ENCODE measurements around the gene OR56A5. TPM values are rescaled to one million over a fixed set of nuclear protein-coding genes. Genes with fewer than 3 reads are reported as not detected.
"Not testable (repeated sequence)": the region's sequence is repeated elsewhere in the genome, so short reads cannot be mapped to it uniquely, and the experiment has no call there.

The OR56A5 gene, protein sequence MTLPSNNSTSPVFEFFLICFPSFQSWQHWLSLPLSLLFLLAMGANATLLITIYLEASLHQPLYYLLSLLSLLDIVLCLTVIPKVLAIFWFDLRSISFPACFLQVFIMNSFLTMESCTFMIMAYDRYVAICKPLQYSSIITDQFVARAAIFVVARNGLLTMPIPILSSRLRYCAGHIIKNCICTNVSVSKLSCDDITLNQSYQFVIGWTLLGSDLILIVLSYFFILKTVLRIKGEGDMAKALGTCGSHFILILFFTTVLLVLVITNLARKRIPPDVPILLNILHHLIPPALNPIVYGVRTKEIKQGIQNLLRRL
- not detected in 2 replicates for total RNA-seq (2014; rRNA removed; shearing (Covaris generic))

DNA sequence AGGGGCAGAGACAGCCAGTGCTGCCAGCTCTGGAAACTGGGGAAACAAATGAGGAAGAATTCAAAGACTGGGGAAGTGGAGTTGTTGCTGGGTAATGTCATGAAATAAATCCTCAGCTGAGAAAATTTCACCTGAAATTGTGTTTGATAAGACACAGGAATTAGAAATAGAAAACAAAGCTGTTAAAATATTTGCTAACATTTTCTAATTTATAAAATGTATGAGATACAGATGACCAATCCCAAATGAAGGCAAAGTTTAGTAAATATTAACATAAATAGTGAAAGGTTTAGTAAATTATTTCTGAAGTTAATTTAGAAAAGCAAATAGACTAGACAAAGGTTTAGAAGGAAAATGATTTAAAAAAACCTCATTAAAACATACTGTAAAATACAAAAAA lies at the start of gene OR56A5:
OR56A5 (minus strand) TSS at position 101 of the 400 bp plus-strand sequence; CDS start at position 101, 0 bp downstream.
- no peak for DNase-seq (ENCODE audit: low read depth)

DNA sequence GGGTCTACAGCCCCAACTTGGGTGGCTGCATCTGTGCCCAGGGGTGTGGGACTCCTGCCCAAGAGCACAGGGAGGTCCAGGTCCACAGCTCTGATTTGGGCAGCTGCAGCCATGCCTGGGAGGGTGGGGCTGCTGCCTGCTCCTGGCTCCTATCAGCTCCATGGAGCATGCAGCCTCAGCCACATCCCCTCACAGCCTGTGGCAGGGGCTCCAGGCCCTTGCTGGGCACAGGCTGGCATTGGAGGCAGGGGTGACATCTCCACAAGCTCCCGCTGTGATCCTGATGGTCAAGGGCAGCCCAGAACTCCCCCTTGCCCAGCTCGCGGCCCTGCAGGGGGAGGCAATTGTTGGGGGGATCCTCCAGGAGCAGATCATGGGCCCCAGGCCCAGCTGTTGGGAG lies 44.7 kb upstream of the OR56A5 start:
- no peak for DNase-seq (ENCODE audit: low read depth)

DNA sequence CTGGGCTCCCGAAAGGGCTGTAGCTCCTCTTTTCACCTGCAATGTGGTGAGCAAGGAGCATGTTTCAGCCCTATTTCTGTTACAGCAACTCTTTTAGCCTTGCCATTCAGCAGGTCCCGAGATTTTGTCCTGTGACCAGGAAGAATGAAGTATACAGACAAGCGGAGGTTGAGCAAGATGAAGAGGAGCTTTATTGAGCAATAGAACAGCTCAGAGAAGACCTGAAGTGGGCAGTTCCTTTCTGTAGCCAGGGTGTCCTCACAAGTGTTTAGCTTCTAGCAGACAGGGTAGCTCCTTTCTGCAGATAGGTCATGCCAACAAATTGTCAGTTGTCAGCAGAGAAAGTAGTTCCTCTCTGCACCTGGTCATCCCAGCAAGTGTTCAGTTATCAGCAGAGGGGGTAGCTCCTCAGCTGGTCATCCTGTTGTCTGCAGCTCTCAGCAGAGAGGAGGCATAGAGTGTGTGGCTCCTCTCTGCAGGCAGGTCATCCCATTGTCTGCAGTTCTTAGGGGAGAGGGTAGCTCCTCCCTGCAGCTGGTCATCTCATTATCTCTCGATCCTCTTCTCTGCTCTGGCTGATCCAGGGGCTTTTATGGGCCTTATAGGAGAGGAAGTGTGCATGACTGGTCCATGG lies 43.9 kb upstream of the OR56A5 start:
- DNase-seq (ENCODE audit: low read depth), result no peak

DNA sequence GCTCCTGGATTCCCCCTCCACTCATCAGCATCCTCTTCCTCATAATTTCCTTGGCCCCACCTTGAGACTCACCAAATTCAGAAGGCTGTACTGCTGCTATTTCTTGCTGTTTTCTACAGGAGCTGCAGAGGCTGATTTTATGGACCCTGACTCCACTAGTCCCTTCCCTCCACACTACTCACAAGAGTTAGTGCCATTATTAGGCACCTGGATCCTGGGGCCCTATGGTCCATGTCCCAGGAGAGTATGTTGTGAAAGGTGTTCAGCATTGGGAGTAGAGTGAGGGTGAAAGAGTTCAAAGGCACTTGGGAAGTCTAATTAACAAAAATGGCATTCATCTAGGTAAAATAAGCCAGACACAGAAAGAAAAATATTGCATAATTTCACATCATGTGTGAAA lies 38.6 kb upstream of the OR56A5 start, which contains the start of gene OR56A4:
OR56A4 (minus strand) TSS at position 101 of the 400 bp plus-strand sequence. CDS start 3,954 bp downstream, outside the sequence.
- no peak for DNase-seq (ENCODE audit: low read depth)

DNA sequence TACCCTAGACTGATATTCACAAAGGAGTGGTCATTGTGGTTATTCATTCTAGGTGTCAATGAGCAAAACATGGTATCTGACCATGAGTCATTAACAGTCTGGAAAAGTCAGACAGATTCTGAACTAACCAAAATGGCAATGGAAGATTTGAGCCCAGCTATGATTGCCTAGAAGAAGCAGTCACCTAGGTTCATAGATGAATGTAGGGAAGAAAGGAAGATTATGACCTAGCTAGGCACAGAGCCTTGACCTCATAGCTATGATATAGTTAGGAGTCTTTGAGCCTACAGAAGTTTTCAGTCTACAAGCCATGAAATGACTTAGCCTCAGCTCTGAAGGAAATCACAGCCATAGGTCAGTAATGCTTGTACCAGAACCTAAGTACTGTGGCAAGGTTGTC lies 38.1 kb upstream of the OR56A5 start:
- no peak for DNase-seq (ENCODE audit: low read depth)

DNA sequence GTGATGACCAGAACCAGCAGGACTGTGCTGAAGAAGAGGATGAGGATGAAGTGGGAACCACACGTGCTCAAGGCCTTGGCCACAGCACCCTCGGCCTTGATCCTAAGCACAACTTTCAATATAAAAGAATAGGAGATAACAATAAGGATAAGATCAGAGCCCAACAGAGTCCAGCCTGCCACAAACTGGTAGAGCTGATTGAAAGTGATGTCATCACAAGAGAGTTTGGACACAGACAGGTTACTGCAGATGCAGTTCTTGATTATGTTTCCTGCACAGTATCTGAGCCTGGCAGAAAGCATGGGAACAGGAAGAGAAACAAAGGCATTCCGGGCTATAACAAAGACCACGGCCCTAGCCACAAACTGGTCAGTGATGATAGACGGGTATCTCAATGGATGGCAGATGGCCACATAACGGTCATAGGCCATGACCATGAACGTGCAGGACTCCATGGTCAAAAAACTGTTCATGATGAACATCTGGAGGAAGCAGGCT lies 34.0 kb upstream of the OR56A5 start:
- DNase-seq (ENCODE audit: low read depth), result no peak

DNA sequence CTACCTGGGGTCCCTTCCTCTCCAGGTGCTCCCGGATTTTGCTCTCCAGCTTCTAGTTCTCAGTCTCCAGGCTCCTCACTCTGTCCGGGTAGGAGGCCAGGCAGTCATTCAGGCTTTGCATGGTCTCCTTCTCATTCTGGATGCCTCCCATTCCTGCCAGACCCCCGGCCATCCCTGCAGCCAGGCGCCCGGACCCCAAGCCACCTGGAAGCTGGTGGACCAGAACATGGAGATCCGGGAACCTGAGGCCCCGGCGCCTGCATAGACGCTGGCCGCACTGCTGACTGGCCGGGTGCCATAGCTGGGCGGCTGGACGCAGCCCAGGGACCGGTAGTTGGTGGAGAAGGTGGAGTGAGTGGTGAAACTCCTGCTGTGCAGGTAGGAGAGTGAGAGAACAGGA lies 26.5 kb upstream of the OR56A5 start:
- DNase-seq (ENCODE audit: low read depth), result no peak

DNA sequence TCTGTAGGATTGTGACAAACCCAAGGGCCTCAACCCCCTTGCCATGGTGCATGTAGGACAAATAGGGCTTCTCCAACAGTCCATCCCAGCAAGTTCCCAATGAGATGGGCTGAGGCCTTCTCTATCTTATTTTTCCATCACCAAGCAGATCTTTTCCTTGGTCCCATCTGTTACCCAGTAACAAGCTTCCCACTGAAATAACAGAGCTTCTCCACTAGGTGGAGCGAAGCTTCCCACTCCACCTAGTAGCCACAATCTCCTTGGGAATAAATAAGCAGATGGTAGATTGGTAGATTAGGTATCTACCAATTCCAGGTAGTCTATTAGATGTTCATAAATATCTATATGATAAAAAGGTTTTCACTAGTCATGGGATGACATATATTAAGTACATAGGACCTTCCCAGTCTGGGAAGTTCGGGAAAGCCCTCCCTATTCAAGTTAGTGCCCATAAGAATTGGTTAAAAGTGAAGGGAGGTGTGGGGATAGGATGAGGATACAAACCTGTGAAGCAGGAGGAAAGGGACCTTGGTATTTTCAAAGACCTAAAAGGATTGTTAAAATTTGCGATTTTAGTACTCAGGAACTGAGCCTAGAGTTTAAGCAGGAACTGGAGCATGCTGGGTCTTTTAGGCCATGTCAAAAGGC lies 24.4 kb upstream of the OR56A5 start:
- peak; percentile 19 for DNase-seq (ENCODE audit: low read depth)

DNA sequence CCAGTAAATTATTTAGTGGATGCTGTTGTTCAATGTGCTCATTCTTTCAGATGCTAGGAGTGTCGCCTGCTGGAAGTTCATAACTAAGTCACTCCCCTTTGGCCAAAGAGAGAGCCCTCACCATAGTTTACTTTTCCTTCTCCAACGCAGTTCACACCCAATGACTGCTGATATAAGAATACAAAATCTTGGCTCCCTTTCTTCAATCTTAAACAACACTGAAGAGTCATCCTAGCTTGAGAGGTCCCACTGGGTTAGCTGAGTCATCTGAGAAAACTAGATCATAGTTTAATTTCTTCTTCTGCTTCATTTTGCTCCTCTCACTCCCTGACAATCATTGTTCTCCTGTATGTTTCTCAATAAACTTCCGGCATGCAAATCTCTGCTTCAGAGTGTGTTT lies 23.9 kb upstream of the OR56A5 start:
- DNase-seq (ENCODE audit: low read depth), result no peak

DNA sequence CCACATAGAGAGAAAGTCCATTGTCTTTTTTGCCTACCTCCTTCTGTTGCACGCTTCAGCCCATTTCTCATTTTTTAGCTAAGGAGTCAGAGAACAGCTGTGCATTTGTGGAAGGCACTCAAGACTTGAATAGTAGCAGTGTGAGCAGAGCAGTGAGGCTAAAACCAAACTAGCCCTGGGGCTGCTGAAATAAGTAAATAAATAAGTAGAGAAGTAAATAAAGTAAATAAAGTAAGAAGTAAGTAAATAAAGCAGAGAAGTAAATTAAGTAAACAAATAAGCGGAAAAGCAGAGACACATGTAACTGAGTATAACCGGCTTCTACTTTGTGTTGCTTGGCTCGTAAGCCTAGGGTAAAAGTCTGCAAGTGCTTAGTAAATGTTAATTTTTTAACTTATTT lies 20.9 kb upstream of the OR56A5 start:
- no peak for DNase-seq (ENCODE audit: low read depth)

DNA sequence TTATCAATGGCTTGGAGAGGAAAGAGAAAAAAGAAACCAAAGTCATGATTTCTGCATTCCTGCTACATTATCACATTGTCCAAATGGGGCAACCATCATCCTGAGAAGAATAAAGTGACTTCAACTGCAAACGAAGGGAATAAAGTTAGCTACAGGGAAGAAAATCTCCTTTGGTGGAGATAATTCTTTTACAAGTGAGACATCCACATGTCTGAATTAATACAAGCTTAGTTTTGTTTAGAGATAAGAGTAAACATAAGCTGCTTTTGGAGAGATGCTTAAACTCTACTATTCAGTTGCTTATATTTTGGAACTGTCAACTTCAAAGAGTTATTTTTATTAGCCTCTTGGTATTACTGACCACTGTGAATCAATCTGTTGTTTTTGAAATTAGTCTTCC lies 18.6 kb upstream of the OR56A5 start, which contains the start of gene OR52L1:
OR52L1 (minus strand) TSS at position 101 of the 400 bp plus-strand sequence; CDS start at position 46, 55 bp downstream.
- no peak for DNase-seq (ENCODE audit: low read depth)

DNA sequence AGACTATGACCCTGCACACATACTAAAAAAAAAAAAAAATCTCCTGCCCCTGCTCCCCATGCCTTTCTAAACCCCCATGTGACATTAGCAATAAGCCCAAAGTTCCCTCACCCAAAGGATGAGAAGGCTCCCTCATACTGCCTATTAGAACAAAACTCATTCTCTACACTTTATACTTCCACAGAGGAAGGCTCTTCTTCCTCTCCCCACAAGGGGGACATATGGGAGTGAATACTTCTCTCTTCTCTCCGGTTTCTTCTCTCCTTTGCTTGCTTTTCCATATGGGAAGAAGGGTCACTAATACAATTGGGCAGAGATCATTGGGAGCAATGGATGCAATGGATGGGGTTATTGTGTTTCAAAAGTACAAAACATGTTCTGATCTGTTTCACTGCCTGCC lies 15.1 kb upstream of the OR56A5 start:
- DNase-seq (ENCODE audit: low read depth), result no peak

DNA sequence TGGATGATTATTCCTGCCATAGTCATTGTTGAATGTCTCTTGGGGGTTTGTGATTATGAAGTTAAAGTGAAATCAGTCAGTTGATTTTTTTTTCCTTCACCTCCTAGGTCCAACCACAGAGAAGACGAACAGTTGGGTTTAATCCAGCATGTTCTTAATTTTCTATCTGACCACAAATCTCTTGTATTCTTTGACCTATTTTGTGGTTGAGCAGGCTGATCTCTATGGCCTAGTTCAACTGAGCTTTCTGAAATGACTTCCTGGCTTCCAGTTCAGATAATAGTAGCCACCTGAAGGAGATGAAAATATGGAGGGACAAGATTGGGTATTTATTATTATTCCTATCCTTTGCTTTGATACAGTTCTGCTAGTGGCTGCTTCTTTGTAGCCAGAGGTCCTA lies 5.2 kb upstream of the OR56A5 start:
- no peak for DNase-seq (ENCODE audit: low read depth)

DNA sequence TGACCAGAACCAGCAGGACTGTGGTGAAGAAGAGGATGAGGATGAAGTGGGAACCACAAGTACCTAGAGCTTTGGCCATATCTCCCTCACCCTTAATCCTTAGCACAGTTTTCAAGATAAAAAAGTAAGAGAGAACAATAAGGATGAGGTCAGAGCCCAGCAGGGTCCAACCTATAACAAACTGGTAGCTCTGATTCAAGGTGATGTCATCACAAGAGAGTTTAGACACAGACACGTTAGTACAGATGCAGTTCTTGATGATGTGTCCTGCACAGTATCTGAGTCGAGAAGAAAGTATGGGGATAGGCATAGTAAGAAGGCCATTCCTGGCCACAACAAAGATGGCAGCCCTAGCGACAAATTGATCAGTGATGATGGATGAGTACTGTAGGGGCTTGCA lies 586 bp downstream of the OR56A5 start:
- no peak for DNase-seq (ENCODE audit: low read depth)

DNA sequence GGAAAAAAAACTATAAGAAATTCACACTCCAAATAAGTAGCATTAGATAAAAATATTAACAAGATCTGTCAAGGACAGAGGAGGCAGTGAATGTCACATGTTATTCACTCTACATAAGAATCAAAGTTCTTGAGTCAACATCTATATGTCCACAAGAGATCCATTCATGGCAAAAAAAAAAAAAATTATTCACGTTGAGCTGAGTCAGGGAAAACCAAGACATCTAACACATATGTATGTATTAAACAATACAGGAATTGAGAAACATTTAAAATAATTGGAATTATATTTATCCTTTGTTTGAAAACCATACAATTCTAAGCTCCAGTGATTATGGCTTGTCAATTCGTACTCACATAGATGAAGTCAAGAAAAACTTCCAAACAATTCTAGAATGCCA lies 1.3 kb downstream of the OR56A5 start:
- no peak for DNase-seq (ENCODE audit: low read depth)

DNA sequence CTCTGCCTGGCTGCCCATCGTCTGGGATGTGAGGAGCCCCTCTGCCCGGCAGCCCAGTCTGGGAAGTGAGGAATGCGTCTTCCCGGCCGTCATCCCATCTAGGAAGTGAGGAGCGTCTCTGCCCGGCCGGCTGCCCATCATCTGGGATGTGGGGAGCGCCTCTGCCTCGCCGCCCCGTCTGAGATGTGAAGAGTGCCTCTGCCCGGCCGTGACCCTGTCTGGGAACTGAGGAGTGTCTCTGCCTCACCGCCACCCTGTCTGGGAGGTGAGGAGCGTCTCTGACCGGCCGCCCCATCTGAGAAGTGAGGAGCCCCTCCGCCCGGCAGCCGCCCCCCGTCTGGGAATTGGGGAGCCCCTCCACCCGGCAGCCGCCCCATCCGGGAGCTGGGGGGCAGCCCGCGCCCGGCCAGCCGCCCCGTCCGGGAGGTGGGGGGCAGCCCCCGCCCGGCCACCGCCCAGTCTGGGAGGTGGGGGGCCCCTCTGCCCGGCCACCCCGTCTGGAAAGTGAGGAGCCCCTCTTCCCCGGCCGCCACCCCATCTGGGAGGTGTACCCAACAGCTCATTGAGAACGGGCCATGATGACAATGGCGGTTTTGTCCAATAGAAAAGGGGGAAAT lies 7.5 kb downstream of the OR56A5 start:
- not testable (repeated sequence) for DNase-seq (ENCODE audit: low read depth)

DNA sequence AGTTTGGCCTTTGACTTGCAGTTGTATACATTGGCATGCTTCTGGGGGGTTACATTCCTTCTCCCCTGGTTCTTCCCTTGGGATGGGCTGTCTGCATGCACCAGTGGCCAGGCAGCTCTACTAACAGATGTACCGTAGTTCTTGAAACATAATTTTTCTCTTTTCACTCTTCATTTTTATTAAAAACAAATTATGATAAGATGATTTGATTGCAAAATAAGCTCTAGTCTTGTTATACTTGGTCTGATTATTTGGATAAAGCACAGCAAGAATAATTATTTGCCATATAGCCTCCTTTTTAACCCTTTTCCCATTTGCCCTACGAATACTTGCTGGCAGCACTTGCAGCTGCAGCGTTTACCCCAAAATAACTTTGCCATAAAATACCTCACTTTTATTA lies 12.7 kb downstream of the OR56A5 start:
- no peak for DNase-seq (ENCODE audit: low read depth)

DNA sequence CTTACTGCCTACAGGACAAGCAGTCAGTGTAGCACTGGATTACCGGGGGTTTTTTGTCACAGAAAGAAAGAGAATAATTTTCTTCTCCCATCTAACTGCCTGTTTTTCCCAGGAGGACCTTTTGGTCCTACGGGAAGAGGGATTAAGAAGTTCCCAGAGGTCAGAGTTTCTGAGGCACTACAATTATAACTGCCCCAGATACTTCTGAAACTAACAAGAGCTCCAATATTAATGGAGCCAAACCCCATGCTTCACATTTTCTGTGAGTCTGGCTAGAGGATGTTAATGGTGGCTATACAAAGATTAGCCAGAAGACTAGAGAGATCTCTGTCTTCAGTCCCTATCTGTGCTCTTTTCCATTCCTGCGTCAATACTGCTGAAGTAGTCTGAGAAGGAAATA lies 26.3 kb downstream of the OR56A5 start, which contains the start of gene OR56A3:
OR56A3 (plus strand) TSS at position 301 of the 400 bp plus-strand sequence. CDS start 5,096 bp downstream, outside the sequence.
- no peak for DNase-seq (ENCODE audit: low read depth)

DNA sequence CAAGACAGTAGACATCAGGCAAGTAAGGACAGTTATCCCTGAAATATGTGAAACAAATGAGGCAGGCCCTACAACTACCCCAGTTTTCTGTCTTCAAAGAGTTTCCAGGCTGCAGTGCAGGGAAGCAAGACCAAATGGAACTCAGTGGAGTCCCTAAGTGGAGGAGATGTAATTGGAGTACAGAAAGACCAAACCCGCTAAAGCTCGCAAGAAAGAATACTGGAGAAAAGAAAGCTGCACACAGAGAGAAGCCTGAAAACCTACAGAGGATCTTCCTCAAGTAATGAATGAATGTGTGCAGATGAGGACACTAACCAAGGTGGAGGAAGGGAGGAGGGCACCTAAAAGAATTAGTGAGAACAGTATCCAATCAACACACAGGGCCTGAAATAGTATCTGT lies 27.5 kb downstream of the OR56A5 start:
- DNase-seq (ENCODE audit: low read depth), result no peak

DNA sequence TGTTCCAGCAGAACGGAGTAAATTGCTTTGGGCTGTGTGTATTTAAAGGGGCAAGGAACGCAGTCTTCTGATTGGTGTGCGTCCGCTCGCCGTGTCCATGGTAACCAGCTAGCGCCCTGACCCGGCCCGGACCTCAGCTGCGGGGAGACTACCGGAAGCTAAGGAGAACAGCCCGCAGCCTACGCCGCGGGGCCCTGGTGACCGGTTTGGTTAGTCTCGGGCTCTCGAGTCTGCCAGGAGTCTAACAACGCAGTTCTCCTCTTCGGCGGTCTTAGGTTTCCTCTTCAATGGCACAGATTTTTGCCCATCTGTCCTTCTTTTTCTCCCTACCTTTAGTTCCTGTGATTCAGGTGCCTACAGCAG lies 29.7 kb downstream of the OR56A5 start:
- DNase-seq (ENCODE audit: low read depth), result no peak

DNA sequence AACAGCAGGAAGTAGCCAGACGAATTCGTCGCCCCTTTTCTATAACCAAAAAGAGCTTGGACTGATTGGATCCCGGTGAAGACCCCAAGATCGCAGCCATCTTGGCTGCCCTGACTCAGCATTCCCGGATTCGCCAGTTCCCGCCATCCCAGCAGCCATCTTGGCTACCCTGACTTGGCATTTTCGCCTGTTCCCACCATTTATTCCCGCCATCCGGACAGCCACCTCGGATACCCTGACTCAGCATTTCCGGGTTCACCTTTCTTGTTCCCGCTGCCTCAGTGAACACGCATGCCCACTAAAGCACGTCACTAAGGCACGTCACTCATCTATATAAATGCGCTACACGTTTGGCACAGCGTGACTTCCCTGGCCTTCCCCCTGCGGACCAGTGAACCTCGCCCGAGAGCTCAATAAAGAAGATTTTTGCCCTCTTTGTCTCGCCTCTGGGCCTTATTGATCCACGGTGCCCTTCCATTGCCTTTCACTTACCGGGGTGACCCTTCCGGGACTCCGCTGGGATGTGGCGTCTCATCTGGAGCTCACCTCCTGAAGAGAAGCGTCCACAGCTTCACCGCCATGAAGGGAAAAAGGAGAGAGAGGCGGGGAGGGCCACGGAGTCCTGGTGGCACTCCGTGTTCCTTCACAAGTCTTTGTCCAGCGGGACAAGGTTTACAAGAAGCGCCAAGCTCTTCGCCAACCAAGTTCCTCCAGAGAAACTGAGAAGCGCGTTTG lies 30.3 kb downstream of the OR56A5 start:
- DNase-seq (ENCODE audit: low read depth), result no peak
